HG02571 (cell line): ENCODE data around the gene BORCS6.
"Not testable (repeated sequence)": the region's sequence is repeated elsewhere in the genome, so short reads cannot be mapped to it uniquely, and the experiment has no call there.

Source experiments
- ATAC-seq: cut with Tn5 transposase; IDR thresholded peaks from one replicate; pipeline ENCODE4 v1.9.1; 2021; ENCODE audit warnings: mild to moderate bottlenecking, moderate library complexity; ENCODE audit not compliant: unreplicated experiment

BORCS6 gene

GRCh38 chr17:8175795-8176196 lies 14.2 kb downstream of the BORCS6 start:
- ATAC-seq, result no peak

- ATAC-seq, result no peak
Measured at GRCh38 chr17:8173871-8174322, 16.1 kb downstream of the BORCS6 start.

- peak; percentile 63 for ATAC-seq
Measured at GRCh38 chr17:8173056-8173870, 16.7 kb downstream of the BORCS6 start.

GRCh38 chr17:8170186-8170585 lies 19.8 kb downstream of the BORCS6 start:
- not testable (repeated sequence) for ATAC-seq

GRCh38 chr17:8167526-8167925 lies 22.5 kb downstream of the BORCS6 start:
- no peak for ATAC-seq

GRCh38 chr17:8166731-8167130 lies 23.2 kb downstream of the BORCS6 start:
- ATAC-seq, result no peak

- ATAC-seq, result no peak
Measured at GRCh38 chr17:8164815-8165131, 25.2 kb downstream of the BORCS6 start.

GRCh38 chr17:8163978-8164814 lies 25.8 kb downstream of the BORCS6 start:
- ATAC-seq, result no peak

GRCh38 chr17:8162997-8163977 lies 26.7 kb downstream of the BORCS6 start:
- no peak for ATAC-seq

GRCh38 chr17:8162233-8162996 lies 27.6 kb downstream of the BORCS6 start, which contains the start of gene VAMP2:
VAMP2 (minus strand) TSS chr17:8162948; CDS start chr17:8162879, 69 bp downstream.
- peak; percentile 50 for ATAC-seq

- ATAC-seq, result no peak
Measured at GRCh38 chr17:8161289-8162232, 28.4 kb downstream of the BORCS6 start.

GRCh38 chr17:8160741-8161221 lies 29.2 kb downstream of the BORCS6 start:
- no peak for ATAC-seq

GRCh38 chr17:8160224-8160577 lies 29.8 kb downstream of the BORCS6 start:
- ATAC-seq, result no peak

GRCh38 chr17:8159459-8160223 lies 30.3 kb downstream of the BORCS6 start:
- no peak for ATAC-seq

GRCh38 chr17:8159032-8159400 lies 31.0 kb downstream of the BORCS6 start:
- no peak for ATAC-seq

- no peak for ATAC-seq
Measured at GRCh38 chr17:8158267-8159031, 31.5 kb downstream of the BORCS6 start.

- peak; percentile 77 for ATAC-seq
Measured at GRCh38 chr17:8156246-8156992, 33.6 kb downstream of the BORCS6 start.
